ENCODE measurements around the gene GRPEL2.
"Not testable (repeated sequence)": the region's sequence is repeated elsewhere in the genome, so short reads cannot be mapped to it uniquely, and the experiment has no call there.

GRPEL2 gene

GRCh38 chr5:149376711-149377447 is 31.6 kb downstream of the GRPEL2 start:
- no peak for DNase-seq (ENCODE audit: low read depth)

DNA sequence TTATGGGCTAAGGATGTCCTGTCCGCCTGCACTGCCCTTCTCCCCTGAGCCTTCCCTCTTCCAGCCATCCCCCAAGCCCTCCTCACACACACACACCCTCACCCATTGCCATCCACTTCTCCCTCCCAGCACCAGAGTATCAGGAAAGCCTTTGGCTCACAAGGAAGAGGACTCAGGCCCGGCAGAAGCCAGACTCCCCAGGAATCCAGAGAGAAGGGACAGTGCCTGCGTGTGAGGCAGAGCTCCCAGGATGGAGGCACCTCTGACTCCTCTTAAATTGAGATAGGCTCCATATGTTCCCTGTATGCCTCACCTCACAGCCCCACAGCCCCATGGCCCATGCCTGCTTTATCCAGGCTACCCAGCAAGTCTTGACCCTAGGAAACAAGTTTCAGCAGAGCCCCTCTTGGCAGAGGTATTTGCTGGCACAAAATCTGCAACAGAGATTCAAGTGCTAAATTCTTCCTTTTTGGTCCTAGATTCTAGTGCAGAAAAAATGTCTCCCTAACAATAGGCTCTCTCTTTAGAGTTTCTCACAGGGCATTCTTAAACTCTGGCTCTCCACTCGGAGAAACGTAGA is 33.0 kb downstream of the GRPEL2 start:
- DNase-seq (ENCODE audit: low read depth): no peak

GRCh38 chr5:149379177-149379761 is 34.0 kb downstream of the GRPEL2 start, which contains the start of gene IL17B:
TSS of gene IL17B (minus strand) at chr5:149379292. CDS start at chr5:149379225, 67 bp downstream.
- DNase-seq (ENCODE audit: low read depth): no peak

- no peak for DNase-seq (ENCODE audit: low read depth)
Measured at GRCh38 chr5:149379818-149380374, 34.6 kb downstream of the GRPEL2 start.

DNA sequence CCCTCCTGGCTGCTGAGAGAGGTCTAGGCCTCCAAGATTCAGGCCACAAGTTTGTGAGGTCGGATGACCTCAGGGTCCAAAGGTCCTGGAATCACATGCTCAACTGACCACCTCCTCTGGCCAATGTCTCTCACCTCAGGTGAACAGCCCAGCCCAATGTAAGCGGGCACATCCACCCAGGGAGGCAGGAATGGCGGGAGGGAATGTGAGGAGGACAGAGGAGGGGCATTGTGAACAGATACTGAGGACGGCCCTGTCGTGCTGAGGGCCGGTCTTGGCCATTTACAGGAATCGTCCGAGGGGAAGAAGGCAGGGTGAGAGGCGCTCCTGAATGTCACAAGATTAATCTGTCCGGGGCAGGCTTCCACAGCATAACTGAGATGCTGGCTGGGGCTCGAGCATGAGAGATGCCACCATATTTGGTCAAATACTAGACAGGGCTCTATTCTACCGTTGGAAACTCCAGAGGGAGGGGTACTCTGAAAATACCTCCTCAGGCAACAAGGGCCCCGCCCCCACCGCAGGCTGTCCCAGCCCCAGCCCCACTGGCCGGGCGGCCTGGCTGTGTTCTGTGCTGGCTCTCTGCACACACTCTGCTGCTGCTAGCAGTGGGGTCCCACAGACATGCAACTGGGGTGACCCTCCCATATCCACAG is 35.3 kb downstream of the GRPEL2 start:
- DNase-seq (ENCODE audit: low read depth): no peak

DNA sequence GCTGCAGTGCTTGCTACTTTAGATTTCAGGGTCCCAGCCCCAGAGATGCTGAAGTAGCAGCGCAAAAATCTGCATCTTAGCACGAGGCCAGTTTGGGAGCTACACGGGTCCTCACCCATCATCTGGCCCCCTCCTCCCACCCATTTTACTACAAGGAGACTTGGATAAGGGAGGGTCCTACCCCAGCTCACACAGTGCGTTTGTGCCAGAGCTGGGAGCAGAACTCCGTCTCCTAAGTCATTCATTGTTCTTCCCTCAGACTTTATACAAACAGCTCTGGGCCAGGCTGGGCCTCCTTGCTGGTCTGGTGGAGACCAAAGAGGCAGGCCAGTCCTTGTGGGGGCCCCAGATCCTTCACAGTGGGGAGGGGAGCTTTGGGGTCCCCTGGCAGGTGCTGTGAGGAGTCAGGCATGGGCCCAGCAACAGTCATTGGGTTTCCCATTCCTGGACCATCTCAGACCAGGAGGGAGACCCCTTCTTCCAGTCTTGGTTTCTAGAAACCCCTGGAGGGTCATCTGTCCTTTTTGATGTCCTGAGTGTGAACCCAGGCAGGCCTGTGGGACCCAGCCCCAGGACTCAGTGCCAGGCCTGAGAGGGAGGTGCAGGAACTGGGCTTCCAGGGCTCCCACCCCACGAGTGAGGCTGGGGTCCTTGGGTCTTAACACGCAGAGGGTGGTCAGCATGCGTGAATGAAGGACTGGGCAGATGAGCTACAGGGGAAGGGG is 36.1 kb downstream of the GRPEL2 start:
- no peak for DNase-seq (ENCODE audit: low read depth)

GRCh38 chr5:149381986-149382338 is 36.7 kb downstream of the GRPEL2 start:
- peak; percentile 59 for DNase-seq (ENCODE audit: low read depth)

- no peak for DNase-seq (ENCODE audit: low read depth)
Measured at GRCh38 chr5:149382517-149383220, 37.4 kb downstream of the GRPEL2 start.

DNA sequence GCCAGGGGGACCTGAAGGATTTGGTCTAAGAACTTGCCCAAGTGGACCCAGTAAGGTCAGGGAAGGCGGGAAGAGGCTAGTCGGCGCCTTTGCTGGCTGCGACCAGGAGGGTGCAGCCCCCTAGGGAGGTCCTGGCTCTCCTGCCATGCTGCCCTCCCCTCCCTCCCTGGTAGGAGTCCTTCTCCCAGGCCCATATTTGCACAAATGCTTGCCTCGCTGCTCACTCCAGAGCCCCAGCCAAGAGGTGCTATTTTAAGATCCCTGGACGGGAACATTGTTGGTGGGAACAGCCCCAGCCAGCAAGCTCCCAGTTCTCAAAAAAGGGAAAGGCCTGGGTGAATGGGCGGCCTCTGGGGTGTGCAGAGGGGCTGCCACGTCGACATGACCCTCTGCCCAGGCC is 38.1 kb downstream of the GRPEL2 start:
- no peak for DNase-seq (ENCODE audit: low read depth)

DNA sequence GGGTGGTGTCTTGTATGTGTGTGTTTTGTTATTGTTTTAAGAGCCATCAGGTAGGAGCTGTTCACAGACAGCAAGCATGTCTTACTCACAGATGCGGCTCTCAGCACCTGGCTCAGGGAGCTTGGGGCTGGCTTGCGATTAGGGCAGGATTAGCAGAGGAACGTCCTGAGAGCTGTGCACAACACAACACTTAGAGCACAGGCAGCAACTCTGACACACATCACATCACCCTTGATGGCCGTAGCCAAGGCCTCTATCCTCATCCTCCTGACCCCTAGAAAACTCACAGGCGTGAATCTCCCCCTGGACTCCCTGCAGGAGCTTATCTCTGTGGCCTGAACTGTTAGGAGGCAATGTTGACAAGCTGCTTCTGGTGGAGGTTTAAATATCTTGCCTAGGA is 40.9 kb downstream of the GRPEL2 start:
- DNase-seq (ENCODE audit: low read depth): no peak

DNA sequence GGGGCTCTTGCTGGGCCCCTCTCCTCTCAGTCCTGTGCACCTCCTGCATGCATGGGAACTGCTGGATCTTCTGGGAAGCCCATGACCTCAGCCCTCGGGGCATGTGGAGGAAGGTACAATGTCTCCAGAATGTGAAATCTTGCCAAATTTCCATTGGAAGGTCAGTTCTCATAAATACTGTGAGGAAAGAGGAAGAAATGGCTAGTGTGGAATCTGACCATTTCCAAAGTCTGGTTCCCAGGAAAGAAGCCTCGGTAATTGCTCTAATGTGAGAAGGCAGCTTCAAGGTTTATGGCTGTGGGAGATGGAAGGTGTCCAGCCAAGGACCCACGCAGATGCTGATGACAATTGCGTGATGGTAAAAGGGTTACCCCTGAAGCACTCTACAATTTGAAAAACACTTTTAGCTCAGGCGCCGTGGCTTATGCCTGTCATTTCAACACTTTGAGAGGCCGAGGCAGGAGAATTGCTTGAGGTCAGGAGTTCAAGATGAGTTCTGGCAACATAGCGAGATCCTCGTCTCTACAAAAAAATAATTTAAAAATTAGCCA is 41.9 kb downstream of the GRPEL2 start:
- no peak for DNase-seq (ENCODE audit: low read depth)

DNA sequence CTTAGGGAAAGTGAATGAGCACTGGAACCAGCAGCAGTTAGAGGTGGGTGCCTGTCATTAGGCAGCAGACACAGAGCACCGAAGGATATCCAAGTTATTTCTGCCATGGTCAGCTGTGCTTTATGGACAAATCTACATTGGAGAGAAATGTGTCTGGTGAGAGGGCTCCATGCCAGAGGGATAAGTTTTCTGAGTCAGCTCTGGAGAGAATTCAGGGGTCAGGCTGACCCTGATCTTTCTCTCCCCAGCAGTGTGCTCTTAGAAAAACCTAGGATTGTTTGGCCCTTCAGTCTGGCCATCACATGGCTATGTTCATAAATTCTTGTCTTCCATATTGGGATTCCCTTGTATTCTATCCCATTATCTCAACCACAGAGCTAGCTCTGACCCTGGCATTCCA is 42.7 kb downstream of the GRPEL2 start:
- DNase-seq (ENCODE audit: low read depth): no peak

DNA sequence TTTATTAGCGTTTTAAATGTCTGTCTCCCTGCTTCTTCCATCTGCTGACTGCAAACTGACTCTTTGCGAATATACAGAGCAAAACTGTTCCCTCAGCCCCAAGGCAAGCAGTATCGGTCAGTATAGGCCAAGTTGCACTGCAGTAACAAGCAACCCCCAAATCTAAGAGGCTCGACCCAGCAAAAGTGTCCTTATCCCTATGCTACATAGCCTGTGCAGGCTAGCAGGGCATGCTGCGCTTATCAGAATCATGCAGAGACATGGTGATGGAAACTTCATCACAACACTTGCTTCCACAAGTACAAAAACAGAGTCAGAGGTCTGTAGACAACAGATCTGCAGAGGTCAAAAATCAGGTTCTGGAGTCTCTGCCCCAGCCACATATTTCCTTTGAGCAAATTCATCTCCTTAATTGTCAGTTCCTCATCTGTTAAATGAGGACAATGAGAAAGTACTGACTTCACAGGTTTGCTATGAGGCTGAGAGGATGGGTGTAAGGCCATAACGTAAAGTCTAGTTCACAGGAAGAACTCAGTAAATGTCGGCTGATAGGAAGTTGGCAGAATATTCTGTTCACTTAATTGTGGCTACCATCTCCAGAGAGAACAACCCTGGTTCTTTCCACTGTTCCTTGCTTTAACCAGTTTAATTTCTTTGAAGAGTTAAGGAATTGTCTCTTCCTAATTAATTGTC is 43.3 kb downstream of the GRPEL2 start:
- no peak for DNase-seq (ENCODE audit: low read depth)

DNA sequence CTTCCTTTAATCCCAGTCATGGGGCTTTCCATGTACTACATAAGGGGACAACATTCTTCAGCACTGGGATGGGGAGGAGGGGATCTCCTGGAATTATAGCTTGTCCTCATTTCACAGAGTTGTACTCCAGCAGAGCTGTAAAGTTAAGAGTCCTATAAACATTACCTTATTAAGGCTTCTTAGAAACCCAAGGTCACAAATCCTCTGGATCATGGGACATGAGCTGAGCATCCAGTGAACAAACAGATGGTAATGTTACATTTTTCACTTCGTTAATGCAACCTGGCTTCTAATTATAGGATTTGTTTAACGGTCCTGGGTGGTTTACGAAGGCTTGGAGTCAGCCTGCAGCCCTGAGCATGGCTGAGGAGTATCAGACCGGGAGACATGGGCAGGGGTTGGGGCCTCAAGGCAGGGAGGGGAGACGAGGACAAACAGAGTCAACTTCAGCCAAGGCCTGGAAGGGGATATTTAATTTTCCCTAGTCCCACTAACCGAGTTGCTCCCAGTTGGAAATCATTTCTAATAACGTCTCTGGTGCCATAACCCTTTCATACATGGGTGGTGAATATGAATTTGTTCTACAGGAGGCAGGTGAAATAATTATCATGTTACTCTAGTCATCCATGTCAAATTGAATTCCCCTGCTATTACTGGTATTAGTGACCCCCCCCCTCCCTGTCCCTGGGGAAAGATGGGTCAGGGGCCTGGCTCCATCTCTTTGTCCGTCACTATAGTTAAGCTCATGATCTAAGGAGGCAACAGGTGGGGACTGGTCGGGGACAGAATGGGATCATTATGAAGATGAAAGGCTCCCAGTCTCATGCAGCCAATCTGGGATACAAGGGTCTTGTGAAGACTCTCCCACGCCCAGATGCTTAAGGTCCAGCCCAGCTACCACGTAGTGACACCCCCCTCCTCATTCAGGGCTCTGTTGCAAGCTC is 44.5 kb downstream of the GRPEL2 start:
- no peak for DNase-seq (ENCODE audit: low read depth)

GRCh38 chr5:149391076-149391475 is 45.8 kb downstream of the GRPEL2 start:
- DNase-seq (ENCODE audit: low read depth): not testable (repeated sequence)

DNA sequence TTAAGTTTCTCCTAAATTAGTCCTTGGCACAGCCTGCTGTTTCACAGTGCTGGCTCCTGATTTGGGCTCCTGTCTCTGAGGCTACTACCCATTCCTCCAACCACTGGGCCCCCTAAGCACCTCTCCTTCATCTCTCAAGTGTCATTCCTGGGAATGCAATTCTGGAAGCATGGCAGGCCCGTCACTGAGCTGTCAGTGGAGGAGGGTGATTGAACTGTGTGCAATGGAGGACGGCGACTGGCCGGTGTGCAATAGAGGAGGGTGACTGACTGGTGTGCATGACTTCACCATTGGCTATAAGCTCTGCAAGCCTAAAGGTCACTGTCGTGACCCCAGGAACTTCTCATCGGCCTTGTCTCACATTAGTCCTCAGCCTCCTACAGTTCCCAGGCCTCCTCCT is 46.2 kb downstream of the GRPEL2 start:
- no peak for DNase-seq (ENCODE audit: low read depth)

GRCh38 chr5:149392718-149393117 is 47.4 kb downstream of the GRPEL2 start:
- DNase-seq (ENCODE audit: low read depth): no peak

DNA sequence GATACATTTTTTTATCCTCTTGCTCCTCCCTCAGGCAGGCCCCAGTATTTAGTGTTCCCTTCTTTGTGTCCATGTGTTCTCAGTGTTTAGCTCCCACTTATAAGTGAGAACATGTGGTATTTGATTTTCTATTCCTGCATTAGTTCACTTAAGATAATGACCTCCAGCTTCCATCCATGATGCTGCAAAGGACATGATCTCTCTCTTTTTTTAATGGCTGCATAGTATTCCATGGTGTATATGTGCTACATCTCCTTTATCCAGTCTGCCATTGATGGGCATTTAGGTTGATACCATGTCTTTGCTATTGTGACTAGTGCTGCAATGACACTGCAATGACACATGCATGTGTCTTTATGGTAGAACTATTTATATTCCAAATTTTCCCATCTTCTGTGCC is 49.7 kb downstream of the GRPEL2 start:
- not testable (repeated sequence) for DNase-seq (ENCODE audit: low read depth)

DNA sequence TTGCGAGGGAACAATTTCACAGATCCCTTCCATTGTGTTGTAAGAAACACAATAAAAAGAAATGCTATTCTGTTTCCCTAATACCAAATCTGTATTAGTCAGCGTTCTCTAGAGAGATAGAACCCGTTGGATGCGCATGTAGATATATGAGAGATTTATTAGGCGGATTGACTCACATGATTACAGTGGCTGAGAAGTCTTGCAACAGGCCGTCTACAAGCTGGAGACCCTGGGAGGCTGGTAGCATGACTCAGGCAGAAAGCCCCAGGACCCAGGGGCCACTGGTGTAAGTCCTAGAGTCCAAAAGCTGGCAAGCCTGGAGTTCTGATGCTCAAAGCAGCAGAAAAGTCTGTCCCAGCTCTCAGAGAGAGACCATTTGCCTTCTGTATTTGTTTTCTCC is 52.2 kb downstream of the GRPEL2 start:
- DNase-seq (ENCODE audit: low read depth): no peak

Measured in stimulated activated CD8-positive, alpha-beta memory T cell treated with anti-CD3 and anti-CD28 coated beads, Interleukin-15, amount 100 ng/mL, for 24 hours (primary cell).